Liver (tissue), 3 donors: ENCODE measurements around the gene CD82.

Experiments
- EGR1 ChIP-seq, 2 donors: IDR thresholded peaks; 2 replicates each; pipeline ENCODE4 v1.6.1; 2016 to 2018; ENCODE audit warnings: antibody characterized with exemption in 2 of 2, low read depth in 2 of 2
- FOXA1 ChIP-seq: IDR thresholded peaks from 2 replicates; pipeline ENCODE4 v1.6.1; 2016; ENCODE audit warnings: antibody characterized with exemption
- GABPA ChIP-seq, 2 donors: IDR thresholded peaks in 1 of 2; conservative IDR thresholded peaks in 1 of 2; 2 replicates each; pipeline ENCODE4 v1.6.1; 2016; ENCODE audit warnings: antibody characterized with exemption in 2 of 2, mild to moderate bottlenecking in 1 of 2, moderate library complexity in 1 of 2
- JUND ChIP-seq, 2 donors: IDR thresholded peaks; 2 replicates each; pipeline ENCODE4 v1.6.1; 2016; ENCODE audit warnings: antibody characterized with exemption in 2 of 2
- MAX ChIP-seq: IDR thresholded peaks from 2 replicates; pipeline ENCODE4 v1.6.1; 2016; ENCODE audit warnings: antibody characterized with exemption
- RAD21 ChIP-seq, 2 donors: IDR thresholded peaks; 2 replicates each; pipeline ENCODE4 v1.6.1; 2016; ENCODE audit warnings: antibody characterized with exemption in 2 of 2, mild to moderate bottlenecking in 2 of 2
- REST ChIP-seq: IDR thresholded peaks from 2 replicates; pipeline ENCODE4 v1.6.1; 2016; ENCODE audit warnings: antibody characterized with exemption, mild to moderate bottlenecking
- RXRA ChIP-seq, 2 donors: IDR thresholded peaks; 2 replicates each; pipeline ENCODE4 v1.6.1; 2017 to 2018; ENCODE audit warnings: antibody characterized with exemption in 2 of 2, mild to moderate bottlenecking in 1 of 2
- SP1 ChIP-seq: IDR thresholded peaks from 2 replicates; pipeline ENCODE4 v1.6.1; 2018; ENCODE audit warnings: antibody characterized with exemption, mild to moderate bottlenecking
- TAF1 ChIP-seq: conservative IDR thresholded peaks from 2 replicates; pipeline ENCODE4 v1.6.1; 2016; ENCODE audit warnings: antibody characterized with exemption, mild to moderate bottlenecking
- TF ChIP-seq, protein P1 (sequence below): fragments of 150-350 bp; IDR thresholded peaks from 2 replicates; pipeline ENCODE4 v1.5.1; 2017; ENCODE audit warnings: improper control_type of control experiment, low read depth, low read length; ENCODE audit not compliant: missing input control
- TF ChIP-seq, protein P2 (sequence below): IDR thresholded peaks from 2 replicates; pipeline ENCODE4 v1.6.1; 2016; ENCODE audit warnings: antibody characterized with exemption
- donor health status: healthy.
- donor health status: healthy.

GRCh38 chr11:44615041-44615755, 49.7 kb downstream of the CD82 start:
- TF ChIP-seq JUND (IDR thresholded peaks at IDR 0.05) (no peak), TAF1 (no peak), RAD21 (IDR thresholded peaks at IDR 0.05) (no peak), REST (no peak), MAX (no peak), SP1 (no peak), FOXA1 (no peak), GABPA (IDR thresholded peaks at IDR 0.05 in 1 of 2, conservative IDR thresholded peaks at IDR 0.05 in 1 of 2) (no peak), RXRA (IDR thresholded peaks at IDR 0.05) (no peak), EGR1 (IDR thresholded peaks at IDR 0.05; ENCODE audit: low read depth in 2 of 2) (no peak)
- TF ChIP-seq, protein P1, sequence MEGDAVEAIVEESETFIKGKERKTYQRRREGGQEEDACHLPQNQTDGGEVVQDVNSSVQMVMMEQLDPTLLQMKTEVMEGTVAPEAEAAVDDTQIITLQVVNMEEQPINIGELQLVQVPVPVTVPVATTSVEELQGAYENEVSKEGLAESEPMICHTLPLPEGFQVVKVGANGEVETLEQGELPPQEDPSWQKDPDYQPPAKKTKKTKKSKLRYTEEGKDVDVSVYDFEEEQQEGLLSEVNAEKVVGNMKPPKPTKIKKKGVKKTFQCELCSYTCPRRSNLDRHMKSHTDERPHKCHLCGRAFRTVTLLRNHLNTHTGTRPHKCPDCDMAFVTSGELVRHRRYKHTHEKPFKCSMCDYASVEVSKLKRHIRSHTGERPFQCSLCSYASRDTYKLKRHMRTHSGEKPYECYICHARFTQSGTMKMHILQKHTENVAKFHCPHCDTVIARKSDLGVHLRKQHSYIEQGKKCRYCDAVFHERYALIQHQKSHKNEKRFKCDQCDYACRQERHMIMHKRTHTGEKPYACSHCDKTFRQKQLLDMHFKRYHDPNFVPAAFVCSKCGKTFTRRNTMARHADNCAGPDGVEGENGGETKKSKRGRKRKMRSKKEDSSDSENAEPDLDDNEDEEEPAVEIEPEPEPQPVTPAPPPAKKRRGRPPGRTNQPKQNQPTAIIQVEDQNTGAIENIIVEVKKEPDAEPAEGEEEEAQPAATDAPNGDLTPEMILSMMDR, result no peak
- TF ChIP-seq, protein P2, sequence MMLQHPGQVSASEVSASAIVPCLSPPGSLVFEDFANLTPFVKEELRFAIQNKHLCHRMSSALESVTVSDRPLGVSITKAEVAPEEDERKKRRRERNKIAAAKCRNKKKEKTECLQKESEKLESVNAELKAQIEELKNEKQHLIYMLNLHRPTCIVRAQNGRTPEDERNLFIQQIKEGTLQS, result no peak
